T follicular helper cell (primary cell): Measurements from ENCODE around the gene C6orf118.

Experiments used
- DNase-seq: peaks from one replicate; pipeline ENCODE4 v3.0.0-alpha.2; 2020; ENCODE audit warnings: low read depth
- total RNA-seq, 2 experiments: gene quantifications; one replicate each; lab custom pipeline; 2026; lab: John Stamatoyannopoulos, UW

Gene C6orf118
- 0 reads per million in 2 experiments for total RNA-seq

DNA sequence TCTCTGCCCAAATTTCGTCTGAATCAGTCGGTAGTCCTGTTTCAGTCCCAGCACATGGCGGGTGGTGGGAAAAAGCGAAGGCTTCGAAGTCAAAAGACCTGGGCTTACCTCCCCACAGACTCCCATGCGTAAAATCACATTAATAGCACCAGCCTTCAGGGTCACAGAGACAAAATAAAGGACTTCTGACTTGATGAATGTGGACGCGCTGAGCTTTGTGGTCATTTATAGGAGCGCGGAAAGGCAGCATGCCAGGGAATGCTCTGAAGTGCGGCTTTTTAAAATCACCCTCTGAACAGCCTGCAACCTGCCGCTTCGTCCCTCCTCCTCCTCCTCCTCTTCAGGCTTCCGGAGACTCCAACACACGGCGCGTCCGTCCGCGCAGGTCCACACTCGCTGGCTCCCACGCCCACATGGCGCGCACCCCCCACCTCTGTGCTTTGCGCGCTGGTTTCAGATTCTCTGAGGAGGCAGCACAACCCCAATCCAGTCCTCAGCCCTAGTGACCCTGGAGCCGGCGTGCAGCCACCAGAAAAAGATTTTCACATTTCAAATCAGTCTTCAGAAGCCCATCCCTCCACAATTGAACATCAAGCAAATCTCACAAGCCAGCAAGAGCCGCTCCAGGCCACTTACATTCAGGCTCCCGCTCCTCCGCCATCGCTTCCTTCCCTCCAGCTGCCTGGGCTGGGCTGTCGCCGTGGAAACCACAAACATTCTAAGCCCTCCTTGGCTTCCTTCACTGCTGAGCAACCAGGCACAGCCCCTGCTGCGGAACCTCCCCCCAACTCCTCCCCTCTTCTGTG is at the start of gene C6orf118:
C6orf118 (minus strand) TSS at position 680 of the 806 bp plus-strand sequence; CDS start at position 661, 19 bp downstream.
- no peak for DNase-seq

DNA sequence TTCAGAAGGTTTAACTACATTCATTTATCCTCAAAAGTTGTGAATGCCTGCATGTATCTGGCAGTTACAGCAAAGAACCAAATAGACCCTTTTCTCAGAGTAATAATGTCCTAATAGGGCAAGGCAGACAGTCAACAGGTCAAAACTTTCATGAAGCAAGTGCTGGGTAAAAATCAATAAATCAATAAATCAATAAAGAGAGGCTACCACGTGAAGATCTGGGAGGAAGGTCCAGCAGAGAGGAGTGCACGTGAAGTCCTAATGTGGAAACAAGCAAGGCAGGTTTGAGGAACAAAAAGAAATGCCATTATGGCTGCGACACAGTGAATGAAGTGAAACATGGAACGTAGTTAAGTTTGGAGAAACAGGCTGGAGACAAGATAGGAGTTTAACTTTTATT is 36.3 kb upstream of the C6orf118 start:
- no peak for DNase-seq

DNA sequence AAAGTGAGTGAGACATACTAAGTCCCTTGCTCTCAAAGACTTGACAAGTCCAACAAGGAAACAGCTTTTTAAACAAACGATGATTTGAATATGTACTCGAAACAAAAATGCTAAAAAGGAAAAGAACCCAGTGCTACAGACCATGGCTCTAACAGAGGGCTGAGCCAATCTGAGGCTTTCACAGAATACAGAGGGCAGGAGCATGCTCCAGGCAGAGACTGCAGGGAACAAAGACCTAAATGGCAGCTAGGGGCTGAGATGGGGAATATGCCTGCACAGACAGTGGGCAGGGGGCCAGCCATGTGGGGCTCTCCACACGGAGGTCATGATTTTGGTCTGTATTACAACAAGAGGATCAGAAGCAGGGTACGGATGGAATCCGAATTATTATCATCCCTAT is 31.1 kb upstream of the C6orf118 start:
- DNase-seq, result no peak

DNA sequence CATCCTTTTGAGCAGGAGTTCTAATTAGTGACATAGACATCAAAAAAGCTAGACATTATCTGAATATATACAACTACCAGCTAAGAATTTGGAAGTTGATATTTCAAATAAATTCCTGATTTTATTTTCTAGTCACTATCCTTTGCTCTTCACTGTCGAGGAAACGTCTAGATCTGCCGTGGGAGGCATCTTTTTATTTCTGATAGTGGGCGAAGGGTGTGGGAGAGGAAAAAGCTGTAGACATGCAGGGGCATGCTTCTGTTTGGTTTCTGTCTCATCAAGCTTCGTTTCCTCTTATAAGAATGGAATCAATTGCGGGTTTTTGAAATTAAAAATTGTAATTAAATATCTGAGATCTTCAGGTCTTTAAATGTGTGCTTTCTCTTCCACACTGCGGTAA is 16.2 kb upstream of the C6orf118 start:
- no peak for DNase-seq

DNA sequence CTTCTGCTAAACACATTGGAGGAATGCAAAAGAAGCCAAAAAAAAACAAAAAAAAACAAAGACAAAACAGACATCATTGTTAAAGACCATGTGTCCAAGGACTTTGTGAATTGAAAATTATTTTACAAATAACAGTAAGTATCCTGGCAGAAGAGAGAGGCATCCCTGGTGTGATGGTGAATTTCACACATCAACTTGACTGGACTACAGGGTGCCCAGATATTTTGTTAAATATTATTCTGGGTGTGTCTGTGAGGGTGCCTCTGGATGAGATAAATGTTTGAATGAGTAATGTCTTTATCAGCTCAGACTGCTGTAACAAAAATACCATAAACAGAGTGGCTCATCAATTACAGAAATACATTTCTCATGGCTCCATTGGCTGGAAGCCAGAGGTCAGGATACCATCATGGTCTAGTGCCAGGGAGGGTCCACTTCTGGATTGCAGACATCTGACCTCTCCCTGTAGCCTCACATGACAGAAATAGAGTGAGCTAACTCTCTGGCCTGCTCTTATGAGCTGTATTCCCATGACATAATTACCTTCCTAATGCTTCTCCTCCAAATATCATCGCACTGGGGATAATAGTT is 12.2 kb upstream of the C6orf118 start:
- no peak for DNase-seq

DNA sequence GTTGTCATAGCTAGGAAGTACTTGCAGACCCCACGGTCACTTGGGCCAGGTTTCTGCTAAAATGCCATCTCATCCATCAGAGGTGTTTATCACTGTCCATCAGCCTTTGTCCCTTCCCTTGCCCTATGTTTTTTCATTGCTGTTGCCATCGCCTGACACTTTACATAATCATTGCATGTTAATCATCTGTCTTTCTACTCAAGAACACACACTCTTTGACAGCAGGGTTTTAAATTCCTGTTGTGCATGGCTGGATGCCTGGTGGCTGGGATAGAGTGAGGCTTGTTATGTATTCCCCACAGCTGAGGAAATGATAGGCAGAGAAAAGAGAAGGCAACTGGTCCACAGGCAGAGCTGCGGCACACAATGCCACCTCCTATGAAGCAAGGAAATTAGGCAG is 11.7 kb upstream of the C6orf118 start:
- DNase-seq, result no peak

DNA sequence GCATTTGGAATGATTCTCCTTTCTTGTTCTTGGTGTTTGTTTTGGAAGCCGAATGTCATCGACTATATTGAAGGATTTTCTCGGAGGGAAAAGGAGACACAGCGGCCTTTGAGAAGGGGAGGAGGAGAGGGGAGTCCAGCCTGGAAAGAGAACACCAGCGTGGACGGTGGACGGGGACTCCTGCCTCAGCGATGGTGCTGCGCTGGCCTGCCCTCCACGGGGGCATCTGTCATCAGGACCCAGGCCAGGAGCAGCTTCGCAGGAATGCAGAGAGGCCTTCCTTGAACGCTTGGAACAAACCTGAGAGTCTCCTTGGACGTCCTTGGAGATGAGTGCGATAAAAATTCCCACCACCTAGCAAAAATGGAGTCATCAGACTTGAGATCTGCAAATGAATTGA is 8.3 kb upstream of the C6orf118 start:
- no peak for DNase-seq

DNA sequence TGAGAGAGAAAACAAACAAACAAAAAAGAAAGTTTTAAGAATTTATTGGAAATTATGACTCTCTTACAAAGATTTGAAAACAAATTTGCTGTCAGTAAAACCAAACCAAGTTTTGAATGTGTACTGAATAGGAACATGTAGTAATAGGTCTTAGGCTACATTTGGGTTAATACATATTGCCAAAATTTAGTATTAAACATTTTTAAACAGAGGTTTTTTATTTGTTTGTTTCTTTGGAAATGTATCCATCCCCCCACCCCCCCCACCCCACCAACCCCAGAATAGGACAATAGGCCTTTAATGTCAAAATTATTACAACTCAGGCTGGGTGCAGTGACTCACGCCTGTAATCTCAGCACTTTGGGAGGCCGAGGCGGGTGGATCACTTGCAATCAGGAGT is 2.5 kb downstream of the C6orf118 start:
- no peak for DNase-seq

DNA sequence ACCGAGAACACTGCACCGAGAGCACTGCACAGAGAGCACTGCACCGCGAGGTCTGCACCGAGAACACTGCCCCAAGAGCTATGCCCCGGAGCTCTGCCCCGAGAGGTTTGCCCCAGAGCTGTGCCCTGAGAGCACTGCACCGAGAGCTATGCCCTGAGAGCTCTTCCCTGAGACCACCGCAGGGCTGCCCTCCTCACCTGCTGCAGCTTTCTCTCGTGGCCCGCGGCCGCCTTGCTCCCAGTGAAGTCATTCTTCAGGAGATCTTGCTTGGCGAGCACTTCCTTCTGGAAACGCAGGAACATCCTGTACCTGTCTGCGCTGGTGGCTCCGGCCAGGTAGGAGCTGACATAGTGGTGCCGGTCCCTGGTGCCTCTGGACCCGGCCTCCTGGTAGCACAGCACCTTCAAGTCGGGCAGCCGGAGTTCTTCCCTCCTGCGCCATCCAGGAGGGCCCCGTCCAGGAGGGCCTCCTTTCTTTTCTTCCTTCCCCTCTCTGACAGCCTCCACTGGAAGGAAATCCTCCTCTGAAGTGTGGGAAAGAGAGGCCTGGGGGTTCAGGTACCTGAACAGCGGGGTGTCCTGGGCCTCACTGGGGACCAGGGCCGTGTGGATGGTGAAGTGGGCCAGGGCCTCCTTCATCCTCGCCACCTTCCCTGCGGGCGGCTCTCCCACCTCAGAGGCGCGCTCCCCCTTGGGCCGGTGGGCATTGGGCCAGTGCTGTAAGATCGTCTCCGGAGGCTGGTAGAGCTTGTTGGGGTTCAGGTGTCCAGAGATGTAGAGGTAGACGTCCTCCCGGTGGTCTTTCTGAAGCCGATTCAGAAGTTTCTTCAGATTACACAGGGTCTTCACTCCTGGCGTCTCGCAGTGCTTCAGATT is 7.8 kb downstream of the C6orf118 start:
- no peak for DNase-seq

DNA sequence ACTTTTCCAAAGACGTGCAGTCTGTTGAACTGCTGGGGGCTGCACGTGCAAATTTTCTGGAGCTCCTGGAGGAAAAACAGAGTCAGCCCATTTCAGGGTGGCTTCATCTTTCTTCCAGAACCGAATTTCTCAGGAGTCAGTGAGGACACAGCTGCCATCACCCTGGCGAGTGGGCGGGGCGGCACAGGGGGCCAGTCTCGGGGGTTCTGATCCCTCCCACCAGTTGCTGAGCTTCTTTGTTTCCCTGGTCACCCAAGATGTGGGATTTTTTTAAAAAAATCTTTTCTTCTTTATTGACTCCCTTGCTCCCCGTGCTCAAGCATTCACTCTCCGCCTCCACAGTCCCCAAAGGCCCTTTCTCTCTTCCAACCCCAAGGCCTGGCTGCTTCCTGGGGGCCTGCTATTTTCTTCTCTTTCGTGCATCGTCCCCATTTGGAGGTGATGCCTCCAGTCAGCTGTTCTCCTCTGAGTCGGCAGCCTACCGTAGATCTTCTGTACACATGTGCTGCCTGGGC is 8.9 kb downstream of the C6orf118 start:
- DNase-seq, result no peak

DNA sequence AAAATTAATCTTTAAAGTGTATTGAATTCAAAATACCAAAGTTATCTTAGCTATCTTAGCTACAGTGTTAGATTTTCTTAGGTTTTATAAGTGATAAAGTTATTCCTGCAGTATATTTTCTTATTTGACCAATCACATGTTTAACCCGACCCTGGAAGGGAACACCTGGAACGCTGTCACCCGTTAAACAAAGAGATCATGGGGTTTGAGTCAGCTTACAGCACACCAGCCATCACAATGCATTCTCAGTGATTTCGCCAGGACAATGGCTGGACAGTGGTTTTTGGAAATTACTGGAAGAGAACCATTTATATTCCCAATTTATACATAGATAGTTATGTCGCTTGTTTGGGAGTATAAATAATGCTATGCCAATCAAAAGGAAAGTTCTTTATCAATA is 10.5 kb downstream of the C6orf118 start:
- DNase-seq, result no peak

DNA sequence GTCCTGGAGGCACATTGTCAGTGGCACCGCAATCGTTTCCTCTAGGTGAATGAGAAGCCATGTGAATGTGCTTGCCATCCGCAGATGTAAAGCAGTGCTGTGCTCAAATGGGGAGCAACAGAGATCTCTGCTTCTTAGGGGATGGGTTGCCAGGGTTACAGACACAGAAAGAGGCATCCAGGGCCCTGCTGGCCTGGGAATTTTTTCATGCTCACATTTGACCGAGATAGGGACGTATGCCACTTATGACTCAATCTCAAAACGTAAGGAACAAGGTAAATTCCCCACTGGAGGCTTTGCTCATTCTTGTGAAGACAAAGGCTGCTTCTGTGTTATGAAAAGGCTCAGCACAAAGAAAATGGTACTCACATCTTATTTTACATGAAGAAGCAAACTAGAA is 11.0 kb downstream of the C6orf118 start:
- no peak for DNase-seq

DNA sequence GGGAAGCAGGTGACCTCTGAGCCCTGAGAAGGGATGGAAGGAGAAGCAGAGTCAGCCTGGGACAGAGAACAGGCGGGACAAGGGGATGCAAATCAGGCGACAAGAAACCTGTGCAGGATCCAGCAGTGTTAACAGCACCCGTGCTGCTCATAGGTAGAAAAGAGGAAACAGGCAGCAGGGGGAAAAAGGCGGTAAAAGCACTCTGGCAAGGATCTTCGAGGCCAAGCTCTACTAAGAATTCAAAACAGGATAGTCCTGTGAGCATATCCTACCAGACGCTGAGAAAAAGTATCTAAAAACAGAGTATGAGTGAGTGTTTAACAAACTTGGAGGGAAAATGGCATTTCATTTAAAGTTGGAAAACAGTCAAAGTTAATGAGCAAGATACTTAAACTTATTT is 16.7 kb downstream of the C6orf118 start:
- DNase-seq, result no peak

DNA sequence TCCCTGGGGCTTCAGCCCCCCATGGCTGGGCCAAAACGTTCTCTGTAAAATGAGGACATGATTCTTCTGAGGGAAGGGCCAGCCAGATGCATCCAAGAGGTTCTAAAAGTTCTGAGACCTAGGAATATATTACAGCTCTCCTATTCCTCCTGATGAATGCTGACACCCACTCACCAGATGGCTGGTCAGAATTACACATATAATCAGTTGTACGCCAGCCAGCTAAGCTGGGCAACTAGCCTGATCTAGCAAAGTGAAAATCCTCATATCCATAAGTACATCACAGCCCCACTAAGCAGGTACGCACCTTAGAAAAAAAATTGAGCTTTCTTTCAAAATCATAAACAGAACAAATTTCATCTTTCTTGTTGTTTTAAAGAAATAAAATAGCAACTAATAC is 34.8 kb downstream of the C6orf118 start:
- DNase-seq, result no peak

DNA sequence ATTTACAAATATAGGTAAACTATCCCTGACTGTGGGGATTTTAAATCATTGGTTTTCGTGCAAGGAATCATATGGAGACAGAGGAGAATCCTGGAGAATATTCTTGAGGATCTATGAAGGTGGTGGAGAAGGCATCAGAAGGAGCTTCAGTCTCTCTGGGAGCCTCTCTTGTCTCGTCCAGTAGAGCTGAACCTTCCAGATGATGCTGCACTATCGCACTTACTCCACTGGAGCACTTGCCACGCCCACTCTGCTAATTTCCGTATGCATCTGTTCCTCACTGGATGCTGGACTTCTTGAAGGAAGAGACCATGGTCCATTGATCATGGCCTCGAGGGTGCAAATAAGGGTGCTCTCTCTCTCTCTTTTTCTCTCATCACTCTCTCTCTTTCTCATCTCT is 36.8 kb downstream of the C6orf118 start:
- no peak for DNase-seq

DNA sequence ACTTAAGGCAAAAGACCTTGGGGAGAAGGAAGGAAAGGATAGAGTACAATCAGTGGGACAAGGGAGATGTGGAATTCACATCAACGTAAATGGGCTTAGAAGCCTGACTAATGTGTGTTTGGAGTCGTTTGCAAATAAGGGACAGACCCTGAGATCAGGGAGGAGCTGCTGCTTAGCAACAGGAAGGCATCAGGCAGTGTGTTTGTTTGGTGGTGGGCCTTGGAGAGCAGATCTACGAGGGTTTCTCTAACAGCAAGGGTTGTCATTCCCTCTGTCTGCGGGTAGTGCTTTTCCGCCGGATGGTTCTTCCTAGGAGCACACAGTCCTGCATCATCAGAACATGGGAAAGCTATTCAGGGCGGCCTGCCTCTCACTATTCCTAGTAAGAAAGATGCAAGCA is 40.4 kb downstream of the C6orf118 start:
- no peak for DNase-seq

DNA sequence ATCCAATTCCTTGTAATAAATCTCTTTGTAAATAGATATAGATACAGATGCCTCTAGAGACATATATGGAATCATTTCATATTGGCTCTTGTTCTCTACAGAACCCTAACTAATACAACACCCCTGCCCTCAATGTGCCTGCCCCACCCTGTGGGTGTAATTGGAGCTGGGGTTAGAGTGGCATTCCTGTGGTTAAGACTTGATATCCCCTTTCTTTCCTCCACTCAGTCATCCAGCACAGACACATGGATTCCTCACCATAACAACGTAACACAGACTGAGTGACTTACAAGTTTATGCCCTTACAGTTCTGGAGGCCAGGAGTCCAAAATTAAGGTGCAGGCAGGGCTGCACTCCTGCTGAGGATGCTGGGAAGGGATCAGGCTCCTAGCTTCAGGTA is 42.8 kb downstream of the C6orf118 start:
- DNase-seq, result no peak

DNA sequence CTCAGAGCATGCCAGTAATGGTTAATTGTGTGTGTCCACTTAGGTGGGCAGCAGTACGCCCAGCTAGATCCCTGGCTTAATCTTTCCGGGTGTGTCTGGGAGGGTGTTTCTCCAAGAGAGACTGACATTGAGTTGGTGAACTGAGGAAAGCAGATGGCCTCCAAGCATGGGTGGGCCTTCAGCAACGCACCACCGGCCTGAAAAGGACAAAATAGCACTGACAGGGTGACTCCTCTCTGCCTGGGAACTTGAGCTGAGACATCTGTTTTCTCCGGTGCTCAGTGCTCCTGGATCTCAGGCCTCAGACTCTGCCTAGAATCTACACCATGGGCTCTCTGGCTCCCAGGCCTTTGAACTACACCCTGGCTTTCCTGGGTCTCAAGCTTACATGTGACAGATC is 43.2 kb downstream of the C6orf118 start:
- no peak for DNase-seq

DNA sequence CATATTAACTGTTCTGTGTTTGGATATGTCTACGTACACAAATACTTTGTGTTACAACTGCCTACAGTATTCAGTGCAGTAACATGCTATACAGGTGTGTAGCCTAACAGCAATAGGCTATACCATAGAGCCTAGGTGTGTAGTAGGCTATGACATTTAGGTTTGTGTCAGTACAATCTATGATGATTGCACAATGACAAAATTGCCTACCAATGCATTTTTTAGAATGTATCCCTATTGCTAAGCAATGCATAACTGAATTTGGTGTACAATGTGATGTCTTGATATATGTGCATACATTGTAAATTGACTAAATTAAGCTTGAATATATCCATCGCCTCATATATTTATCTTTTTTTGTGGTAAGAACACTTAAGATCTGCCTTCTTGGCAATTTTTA is 48.9 kb downstream of the C6orf118 start:
- no peak for DNase-seq

DNA sequence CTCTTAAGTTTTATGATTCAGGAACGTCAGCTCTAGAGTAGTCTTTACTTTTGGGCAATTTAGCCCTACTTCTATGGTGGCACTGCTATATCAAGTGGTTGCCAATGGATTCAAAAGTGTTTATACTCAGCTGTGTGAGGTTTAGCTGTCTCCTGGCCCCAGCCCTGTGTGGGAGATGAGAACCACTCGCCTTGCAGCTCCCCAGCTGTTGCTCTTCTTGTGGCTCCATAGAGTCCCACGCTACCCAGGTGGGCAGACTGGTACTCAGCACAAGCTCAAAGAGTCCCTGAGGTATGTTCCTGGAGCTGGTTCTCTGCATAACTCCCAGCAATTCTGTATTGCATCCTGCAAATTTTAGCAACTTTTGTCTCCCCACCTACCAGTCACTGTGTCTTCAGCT is 59.6 kb downstream of the C6orf118 start:
- DNase-seq, result no peak

DNA sequence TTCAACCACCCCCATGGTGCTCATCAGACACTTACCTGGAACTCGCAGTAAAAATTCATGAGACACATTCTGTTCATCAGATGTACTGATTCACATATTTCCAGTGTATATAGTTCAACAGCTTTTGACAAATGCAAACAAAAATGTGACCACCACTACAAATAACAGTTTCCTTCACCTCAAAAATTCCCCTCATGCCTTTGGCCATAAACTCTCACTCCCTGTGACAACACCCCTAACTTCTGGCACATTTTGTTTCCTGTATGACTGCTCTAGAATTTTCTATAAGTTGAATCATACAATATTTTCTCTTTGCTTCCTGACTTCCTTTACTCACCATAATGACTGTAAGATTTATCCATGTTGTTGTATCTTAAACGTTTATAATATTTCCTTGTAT is 63.7 kb downstream of the C6orf118 start:
- DNase-seq, result no peak

DNA sequence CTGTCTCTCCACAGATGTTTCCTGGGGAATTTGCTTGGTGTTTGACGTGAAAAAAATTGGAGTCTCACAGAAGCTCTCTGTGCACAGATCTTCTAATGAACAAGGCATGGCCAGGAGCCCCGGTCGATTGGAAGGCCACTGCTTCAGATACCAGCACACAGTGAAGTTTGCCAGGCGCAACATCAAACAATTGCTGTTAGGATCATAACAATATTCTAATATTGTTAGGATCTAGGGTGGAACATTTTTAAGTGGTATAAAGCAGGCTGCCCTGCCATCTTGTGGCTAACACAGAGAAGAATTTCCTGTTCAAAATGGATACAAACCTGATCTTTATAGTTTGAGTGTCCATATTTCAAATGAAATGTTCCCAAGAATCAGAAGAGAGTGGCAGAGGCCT is 64.1 kb downstream of the C6orf118 start:
- no peak for DNase-seq
